Trophoblast cell (in vitro differentiated cells and primary cell): Measurements from ENCODE around the gene OAS1.

Experiments used
- DNase-seq, 2 donors: peaks; one replicate each; pipeline ENCODE4 v3.0.0-alpha.2; 2016
- H2AFZ ChIP-seq: 2 replicates; pipeline ENCODE4 v1.6.1; 2013; ENCODE audit warnings: low read length, moderate library complexity, mild to moderate bottlenecking; ENCODE audit not compliant: insufficient read depth, poor library complexity
- H2AK5ac ChIP-seq: 2 replicates; pipeline ENCODE4 v1.6.1; 2013; ENCODE audit warnings: mild to moderate bottlenecking, low read length
- H2BK120ac ChIP-seq: 2 replicates; pipeline ENCODE4 v1.6.1; 2013; ENCODE audit warnings: low read length, mild to moderate bottlenecking, moderate library complexity; ENCODE audit not compliant: insufficient read depth, poor library complexity
- H2BK12ac ChIP-seq: 2 replicates; pipeline ENCODE4 v1.6.1; 2013; ENCODE audit warnings: mild to moderate bottlenecking, low read length, moderate library complexity
- H2BK5ac ChIP-seq: 2 replicates; pipeline ENCODE4 v1.6.1; 2013; ENCODE audit warnings: low read length, low read depth, moderate library complexity, mild to moderate bottlenecking; ENCODE audit not compliant: poor library complexity
- H3K14ac ChIP-seq: 2 replicates; pipeline ENCODE4 v1.6.1; 2013; ENCODE audit warnings: mild to moderate bottlenecking, low read length
- H3K18ac ChIP-seq: 2 replicates; pipeline ENCODE4 v1.6.1; 2013; ENCODE audit warnings: mild to moderate bottlenecking, low read length
- H3K23ac ChIP-seq: 2 replicates; pipeline ENCODE4 v1.6.1; 2013; ENCODE audit warnings: low read length
- H3K27ac ChIP-seq: 2 replicates; pipeline ENCODE4 v1.5.1; 2013; ENCODE audit warnings: low read depth, mild to moderate bottlenecking, inconsistent platforms, low read length, moderate library complexity
- H3K27me3 ChIP-seq: 2 replicates; pipeline ENCODE4 v1.6.1; 2013; ENCODE audit warnings: inconsistent platforms, mild to moderate bottlenecking, low read length, moderate library complexity; ENCODE audit not compliant: insufficient read depth
- H3K36me3 ChIP-seq, 2 experiments: 1 replicate in 1 of 2; 2 replicates in 1 of 2; pipeline ENCODE4 v1.6.1; 2013; ENCODE audit warnings: low read length in 2 of 2, mild to moderate bottlenecking in 2 of 2, moderate library complexity in 1 of 2; ENCODE audit not compliant: insufficient read depth in 2 of 2, control insufficient read depth in 1 of 2
- H3K4ac ChIP-seq: 2 replicates; pipeline ENCODE4 v1.6.1; 2013; ENCODE audit warnings: low read depth, mild to moderate bottlenecking, low read length, moderate library complexity
- H3K4me1 ChIP-seq, 2 experiments: 1 replicate in 1 of 2; 2 replicates in 1 of 2; pipeline ENCODE4 v1.6.1; 2013; ENCODE audit warnings: low read length in 2 of 2, mild to moderate bottlenecking in 2 of 2, moderate library complexity in 1 of 2; ENCODE audit not compliant: insufficient read depth in 2 of 2, control insufficient read depth in 1 of 2
- H3K4me2 ChIP-seq: 2 replicates; pipeline ENCODE4 v1.6.1; 2013; ENCODE audit warnings: inconsistent platforms, mild to moderate bottlenecking, low read length, moderate library complexity
- H3K4me3 ChIP-seq: 2 replicates; pipeline ENCODE4 v1.5.1; 2013; ENCODE audit warnings: mild to moderate bottlenecking, low read depth, low read length, inconsistent platforms
- H3K79me1 ChIP-seq: one replicate; pipeline ENCODE4 v1.6.1; 2013; ENCODE audit warnings: low read length
- H3K79me2 ChIP-seq: 2 replicates; pipeline ENCODE4 v1.6.1; 2013; ENCODE audit warnings: low read length, mild to moderate bottlenecking; ENCODE audit not compliant: control insufficient read depth, insufficient read depth, poor library complexity
- H3K9ac ChIP-seq: 2 replicates; pipeline ENCODE4 v1.6.1; 2013; ENCODE audit warnings: mild to moderate bottlenecking, low read length
- H3K9me3 ChIP-seq: 2 replicates; pipeline ENCODE4 v1.6.1; 2013; ENCODE audit warnings: low read depth, mild to moderate bottlenecking, control low read depth, inconsistent platforms, low read length; ENCODE audit not compliant: insufficient read depth
- H4K12ac ChIP-seq: 2 replicates; pipeline ENCODE4 v1.6.1; 2013; ENCODE audit warnings: low read depth, mild to moderate bottlenecking, low read length, moderate library complexity
- H4K8ac ChIP-seq: 2 replicates; pipeline ENCODE4 v1.6.1; 2013; ENCODE audit warnings: low read depth, mild to moderate bottlenecking, low read length, moderate library complexity
- H4K91ac ChIP-seq: one replicate; pipeline ENCODE4 v1.6.1; 2013; ENCODE audit warnings: low read depth, mild to moderate bottlenecking, low read length, moderate library complexity
- WGBS: extraction: QIAGEN DNeasy Blood & Tissue Kit; methylation state at CpG from one replicate; pipeline ENCODE4 v1.1.7; 2013; ENCODE audit warnings: missing lambda C conversion rate; ENCODE audit not compliant: insufficient read length, insufficient coverage; ENCODE audit errors: extremely low coverage; 5-methylcytosine and 5-hydroxymethylcytosine counted together

Gene OAS1

DNA sequence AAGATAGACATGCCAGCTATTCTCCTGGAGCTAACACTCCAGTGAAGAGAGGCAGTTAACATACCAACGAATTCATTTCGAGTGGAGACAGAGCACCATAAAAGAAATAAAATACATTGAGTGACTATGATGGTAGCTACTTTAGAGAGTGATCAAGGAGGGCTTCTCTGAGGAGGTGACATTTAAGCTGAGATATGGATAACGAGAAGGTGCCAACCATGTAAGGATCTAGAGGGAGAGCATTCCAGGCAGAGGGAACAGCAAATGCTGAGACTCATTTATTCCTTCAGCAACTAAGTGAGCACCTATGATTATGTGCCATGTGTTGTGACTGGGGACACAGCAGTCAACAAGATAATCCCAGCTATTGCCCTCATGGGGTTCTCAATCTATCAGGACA lies 28.3 kb upstream of the OAS1 start:
- no peak overlapping the region for H2AFZ ChIP-seq
- DNase-seq: no peak

DNA sequence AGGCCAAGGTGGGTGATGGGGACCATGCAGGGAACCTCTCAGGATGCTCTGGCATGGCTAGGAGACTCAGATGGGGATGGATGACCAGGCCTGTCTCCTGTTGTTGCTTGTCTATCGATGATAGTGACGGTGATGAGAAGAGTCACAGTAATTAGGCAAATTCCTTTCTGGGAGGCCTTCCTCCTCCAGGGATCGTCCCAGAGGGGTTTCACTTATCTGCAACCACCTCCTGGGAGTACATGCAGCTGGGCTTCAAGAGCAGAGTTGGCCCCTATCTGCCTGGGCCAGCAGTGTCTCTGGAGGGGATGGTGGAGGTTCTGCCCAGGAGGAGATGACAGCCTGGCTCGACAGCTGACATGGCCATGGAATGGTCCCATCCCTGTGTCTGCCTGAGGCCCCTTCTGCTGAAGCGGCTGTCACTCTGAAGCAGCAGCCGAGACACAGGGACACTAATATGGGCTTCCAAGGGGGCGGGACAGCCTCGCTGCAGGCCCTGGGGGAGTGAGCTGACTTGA lies 27.5 kb upstream of the OAS1 start:
- Histone ChIP-seq H3K9ac (no peak overlapping the region), H2BK120ac (no peak overlapping the region), H2AFZ (no peak overlapping the region), H3K14ac (no peak overlapping the region), H3K18ac (no peak overlapping the region), H2BK12ac (no peak overlapping the region), H3K4me1 (no peaks in the 10 kb centered on the region), H3K4me3 (no peak overlapping the region), H3K4ac (no peak overlapping the region), H3K9me3 (peaks cover 2% of the 10 kb centered on the region), H3K4me2 (no peak overlapping the region), H3K79me1 (no peaks in the 10 kb centered on the region), H3K23ac (no peak overlapping the region), H3K79me2 (no peaks in the 10 kb centered on the region), H2BK5ac (no peak overlapping the region), H3K27me3 (no peaks in the 10 kb centered on the region), H3K36me3 (no peaks in the 10 kb centered on the region), H2AK5ac (no peak overlapping the region), H4K91ac (no peak overlapping the region), H4K12ac (no peak overlapping the region), H4K8ac (no peak overlapping the region), H3K27ac (no peak overlapping the region)
- no CpG with 5 or more reads among the region's 8 CpGs for WGBS
- no peak for DNase-seq

More for the DNA sequence above, 28.3 kb upstream of the OAS1 start:
- Histone ChIP-seq H3K18ac (no peak overlapping the region), H3K27ac (no peak overlapping the region), H3K79me1 (no peaks in the 10 kb centered on the region), H3K23ac (no peak overlapping the region), H3K4me2 (no peak overlapping the region), H3K36me3 (no peaks in the 10 kb centered on the region), H2BK120ac (no peak overlapping the region), H3K27me3 (no peaks in the 10 kb centered on the region), H3K79me2 (no peaks in the 10 kb centered on the region), H3K4me1 (no peaks in the 10 kb centered on the region), H3K14ac (no peak overlapping the region), H4K12ac (no peak overlapping the region), H4K91ac (no peak overlapping the region), H3K4me3 (no peak overlapping the region), H2BK5ac (no peak overlapping the region), H3K9ac (no peak overlapping the region), H3K4ac (no peak overlapping the region), H2BK12ac (no peak overlapping the region), H2AK5ac (no peak overlapping the region), H3K9me3 (peaks cover 2% of the 10 kb centered on the region), H4K8ac (no peak overlapping the region)
- WGBS: no CpG with 5 or more reads among the region's 3 CpGs

- no peak overlapping the region for H2AFZ ChIP-seq
- H3K4me1 ChIP-seq: no peaks in the 10 kb centered on the region
- H2BK5ac ChIP-seq: no peak overlapping the region
- H3K4me3 ChIP-seq: no peak overlapping the region
- no peak overlapping the region for H4K91ac ChIP-seq
- no peaks in the 10 kb centered on the region for H3K36me3 ChIP-seq
- no CpG with 5 or more reads among the region's 6 CpGs for WGBS
- H2BK120ac ChIP-seq: no peak overlapping the region
- no peak overlapping the region for H2BK12ac ChIP-seq
- no peak overlapping the region for H3K4me2 ChIP-seq
- no peak overlapping the region for H4K12ac ChIP-seq
- no peak overlapping the region for H3K23ac ChIP-seq
- H4K8ac ChIP-seq: no peak overlapping the region
- no peaks in the 10 kb centered on the region for H3K27me3 ChIP-seq
- H3K79me1 ChIP-seq: no peaks in the 10 kb centered on the region
- DNase-seq: no peak
- H3K14ac ChIP-seq: no peak overlapping the region
- no peak overlapping the region for H2AK5ac ChIP-seq
- H3K9me3 ChIP-seq: peaks cover 5% of the 10 kb centered on the region
- H3K4ac ChIP-seq: no peak overlapping the region
- no peak overlapping the region for H3K18ac ChIP-seq
- no peaks in the 10 kb centered on the region for H3K79me2 ChIP-seq
- no peak overlapping the region for H3K9ac ChIP-seq
- no peak overlapping the region for H3K27ac ChIP-seq
Measured at GRCh38 chr12:112881602-112882001, 25.2 kb upstream of the OAS1 start.

- Histone ChIP-seq H4K8ac (no peak overlapping the region), H3K4me3 (no peak overlapping the region), H3K36me3 (no peaks in the 10 kb centered on the region), H2BK5ac (no peak overlapping the region), H3K9me3 (peaks cover 5% of the 10 kb centered on the region), H2AFZ (no peak overlapping the region), H3K18ac (no peak overlapping the region), H2BK12ac (no peak overlapping the region), H2BK120ac (no peak overlapping the region), H3K79me1 (no peaks in the 10 kb centered on the region), H3K4me2 (no peak overlapping the region), H4K12ac (no peak overlapping the region), H3K79me2 (no peaks in the 10 kb centered on the region), H4K91ac (no peak overlapping the region), H3K27ac (no peak overlapping the region), H3K9ac (no peak overlapping the region), H2AK5ac (no peak overlapping the region), H3K4ac (no peak overlapping the region), H3K14ac (no peak overlapping the region), H3K4me1 (no peaks in the 10 kb centered on the region), H3K23ac (no peak overlapping the region), H3K27me3 (no peaks in the 10 kb centered on the region)
- no peak for DNase-seq
- WGBS: no CpG with 5 or more reads among the region's 2 CpGs
Measured at GRCh38 chr12:112885236-112885635, 21.5 kb upstream of the OAS1 start.
